Natural killer cell (primary cell): ENCODE results near the gene DOCK8. TPM values are rescaled to one million over a fixed set of nuclear protein-coding genes. Genes with fewer than 3 reads are reported as not detected.

ENCODE experiments used
- ATAC-seq, 3 donors: fragments of 150-1000 bp in 2 of 3; fragments of 200-7000 bp in 1 of 3; cut with Tn5 transposase; 1 replicate in 1 of 3; 2 replicates in 2 of 3; pipeline ENCODE4 v1.10.0; 2021; ENCODE audit warnings: mild to moderate bottlenecking in 2 of 3, moderate library complexity in 2 of 3
- DNase-seq, 2 donors: peaks; one replicate each; pipeline versions ENCODE4 v3.0.0 to v3.0.0-alpha.2; 2013 to 2021; ENCODE audit warnings: mixed read lengths in 1 of 2
- H3K27ac ChIP-seq: one replicate; pipeline ENCODE4 v1.5.1; 2013; ENCODE audit warnings: mild to moderate bottlenecking, low read length
- H3K27me3 ChIP-seq: one replicate; pipeline ENCODE4 v1.6.1; 2013; ENCODE audit warnings: low read length; ENCODE audit not compliant: control insufficient read depth, insufficient read depth
- H3K36me3 ChIP-seq: one replicate; pipeline ENCODE4 v1.6.1; 2013; ENCODE audit warnings: low read length; ENCODE audit not compliant: control insufficient read depth, insufficient read depth
- H3K4me1 ChIP-seq: one replicate; pipeline ENCODE4 v1.6.1; 2013; ENCODE audit warnings: low read length; ENCODE audit not compliant: control insufficient read depth, insufficient read depth
- H3K4me3 ChIP-seq: one replicate; pipeline ENCODE4 v1.5.1; 2013; ENCODE audit warnings: low read length
- H3K9me3 ChIP-seq: one replicate; pipeline ENCODE4 v1.6.1; 2013; ENCODE audit warnings: low read length; ENCODE audit not compliant: control insufficient read depth, insufficient read depth
- H3K27ac Mint-ChIP-seq, 2 donors: one replicate each; pipeline ENCODE4 v1.8.0; 2022; ENCODE audit warnings: mild to moderate bottlenecking in 2 of 2, mixed read lengths in 2 of 2, moderate library complexity in 1 of 2
- H3K27me3 Mint-ChIP-seq, 2 donors: one replicate each; pipeline ENCODE4 v1.8.0; 2022; ENCODE audit warnings: low read depth in 2 of 2, mixed read lengths in 2 of 2
- H3K36me3 Mint-ChIP-seq: one replicate; pipeline ENCODE4 v1.8.0; 2022; ENCODE audit warnings: mixed read lengths
- H3K4me1 Mint-ChIP-seq, 2 donors: one replicate each; pipeline ENCODE4 v1.8.0; 2022; ENCODE audit warnings: mixed read lengths in 2 of 2
- H3K4me3 Mint-ChIP-seq: one replicate; pipeline ENCODE4 v1.8.0; 2022; ENCODE audit warnings: mild to moderate bottlenecking, moderate library complexity, mixed read lengths
- H3K9me3 Mint-ChIP-seq, 2 donors: one replicate each; pipeline ENCODE4 v1.8.0; 2022; ENCODE audit warnings: mixed read lengths in 2 of 2
- CTCF ChIP-seq: fragments of 200-600 bp; IDR thresholded peaks from one replicate; pipeline ENCODE4 v1.8.0; 2022; ENCODE audit warnings: antibody characterized with exemption
- WGBS: methylation state at CpG from one replicate; pipeline ENCODE4 v1.1.7; 2013; ENCODE audit warnings: missing lambda C conversion rate; ENCODE audit not compliant: insufficient coverage; 5-methylcytosine and 5-hydroxymethylcytosine counted together
- intact Hi-C: fragments of 100-400 bp; cut with micrococcal nuclease; formaldehyde crosslinking; loops from one replicate; pipeline ENCODE4 v1.14.2; 2022
- total RNA-seq, 4 donors: library from RNA; stranded (reverse); fragments of 120-200 nt in 1 of 4; gene quantifications; one replicate each; pipeline versions ENCODE4 v1.2.3 to v1.2.4, GENCODE V29; 2013 to 2022

The DOCK8 gene
- total RNA-seq, 3 donors from 2014 or later (not counting 1 experiment from before 2014, with no cell fraction given): 156 to 211 (median 207) TPM

GRCh38 chr9:365436-365835 is 150.8 kb downstream of the DOCK8 start:
- H3K4me3 Mint-ChIP-seq: no peak overlapping the region
- no peaks in the 10 kb centered on the region for H3K27me3 ChIP-seq
- H3K9me3 ChIP-seq: no peaks in the 10 kb centered on the region
- DNase-seq (no peak), ATAC-seq (no peak)
- H3K4me3 ChIP-seq: no peak overlapping the region
- no peaks in the 10 kb centered on the region for H3K4me1 ChIP-seq
- H3K27ac Mint-ChIP-seq: peak overlapping the region in 1 of 2 donors; percentile 1
- intact Hi-C loops: no loop called here
- 97% methylated on average over 2 of the region's 2 CpGs for WGBS
- H3K4me1 Mint-ChIP-seq: peaks cover 4 to 20% of the 10 kb centered on the region in 2 donors
- no peak overlapping the region for H3K27ac ChIP-seq
- H3K36me3 Mint-ChIP-seq: peaks cover 8% of the 10 kb centered on the region
- no peak for TF ChIP-seq CTCF
- no peaks in the 10 kb centered on the region for H3K9me3 Mint-ChIP-seq
- no peaks in the 10 kb centered on the region for H3K27me3 Mint-ChIP-seq
- peaks cover 86% of the 10 kb centered on the region for H3K36me3 ChIP-seq

DNA sequence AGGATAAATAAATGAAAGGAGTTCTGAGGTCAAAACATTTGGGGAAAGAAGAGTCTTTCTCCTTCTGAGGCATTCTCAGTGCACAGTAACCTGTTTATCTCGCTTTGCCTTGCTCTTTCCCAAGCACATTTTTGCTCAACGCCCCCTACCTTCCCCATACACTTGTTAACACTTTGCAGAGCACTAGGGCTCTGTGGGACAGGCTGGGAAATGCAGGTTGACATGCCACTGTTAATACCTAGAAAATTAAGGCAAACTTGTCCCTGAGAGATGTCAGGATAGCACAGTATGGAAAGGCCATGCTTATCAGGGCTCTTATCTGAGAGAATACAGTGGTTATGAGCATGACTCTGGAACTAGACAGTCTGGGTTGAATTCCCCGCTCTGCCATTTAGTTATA is 152.0 kb downstream of the DOCK8 start:
- peaks cover 18% of the 10 kb centered on the region for H3K36me3 Mint-ChIP-seq
- intact Hi-C loops: no loop called here

GRCh38 chr9:370086-370485 is 155.4 kb downstream of the DOCK8 start:
- Histone ChIP-seq H3K27ac (no peak overlapping the region), H3K9me3 (no peaks in the 10 kb centered on the region), H3K4me1 (no peaks in the 10 kb centered on the region), H3K27me3 (no peaks in the 10 kb centered on the region), H3K36me3 (peaks cover 90% of the 10 kb centered on the region), H3K4me3 (no peak overlapping the region)
- intact Hi-C loops: no loop called here
- 92% methylated on average over 1 of the region's 3 CpGs for WGBS
- no peaks in the 10 kb centered on the region for H3K9me3 Mint-ChIP-seq
- H3K4me3 Mint-ChIP-seq: no peak overlapping the region
- ATAC-seq (no peak), DNase-seq (no peak)
- H3K27ac Mint-ChIP-seq: no peak overlapping the region
- no peaks in the 10 kb centered on the region for H3K4me1 Mint-ChIP-seq
- TF ChIP-seq CTCF: no peak
- H3K36me3 Mint-ChIP-seq: peaks cover 37% of the 10 kb centered on the region
- no peaks in the 10 kb centered on the region for H3K27me3 Mint-ChIP-seq

More for the DNA sequence above, 152.0 kb downstream of the DOCK8 start:
- Mint-ChIP-seq H3K27me3 (no peaks in the 10 kb centered on the region), H3K27ac (peak overlapping the region in 1 of 2 donors; percentile 22), H3K4me3 (no peak overlapping the region), H3K9me3 (no peaks in the 10 kb centered on the region), H3K4me1 (peaks cover 4 to 20% of the 10 kb centered on the region in 2 donors)
- Histone ChIP-seq H3K27me3 (no peaks in the 10 kb centered on the region), H3K4me1 (no peaks in the 10 kb centered on the region), H3K36me3 (peaks cover 90% of the 10 kb centered on the region), H3K4me3 (no peak overlapping the region), H3K9me3 (no peaks in the 10 kb centered on the region), H3K27ac (no peak overlapping the region)
- TF ChIP-seq CTCF: no peak
- no peak for DNase-seq
- no peak for ATAC-seq
- 97% methylated on average over 2 of the region's 3 CpGs for WGBS

DNA sequence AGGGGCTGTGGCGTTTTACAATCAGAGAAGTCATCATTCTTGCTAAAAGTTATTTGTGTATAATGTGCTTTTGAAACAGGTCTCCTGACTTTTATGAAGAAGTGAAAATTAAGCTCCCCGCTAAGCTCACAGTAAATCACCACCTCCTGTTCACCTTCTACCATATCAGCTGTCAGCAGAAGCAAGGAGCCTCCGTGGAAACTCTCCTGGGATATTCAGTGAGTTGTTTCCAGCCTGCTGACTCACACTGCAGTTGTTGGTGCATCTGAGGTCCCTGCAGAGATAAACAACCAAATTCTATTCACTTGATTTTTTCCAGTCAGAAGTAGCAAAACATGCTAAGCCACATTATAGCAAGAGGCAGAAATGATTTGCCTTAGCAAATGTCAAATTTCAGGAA is 156.7 kb downstream of the DOCK8 start:
- no peak overlapping the region for H3K4me3 ChIP-seq
- Mint-ChIP-seq H3K36me3 (peaks cover 34% of the 10 kb centered on the region), H3K4me1 (no peaks in the 10 kb centered on the region), H3K9me3 (no peaks in the 10 kb centered on the region), H3K4me3 (no peak overlapping the region), H3K27me3 (no peaks in the 10 kb centered on the region), H3K27ac (peak overlapping the region; percentile 31 to 61)
- TF ChIP-seq CTCF: no peak
- DNase-seq: no peak
- H3K9me3 ChIP-seq: no peaks in the 10 kb centered on the region
- H3K27ac ChIP-seq: no peak overlapping the region
- WGBS: 96% methylated on average over 3 of the region's 3 CpGs
- no peaks in the 10 kb centered on the region for H3K27me3 ChIP-seq
- H3K36me3 ChIP-seq: peaks cover 90% of the 10 kb centered on the region
- intact Hi-C loops: no loop called here
- H3K4me1 ChIP-seq: no peaks in the 10 kb centered on the region
- no peak for ATAC-seq
